Skeletal muscle satellite cell (primary cell): ENCODE data around the gene ST8SIA1.

ENCODE experiments used
- H3K27me3 ChIP-seq: 2 replicates; pipeline ENCODE4 v1.7.0; 2013; ENCODE audit warnings: low read length; ENCODE audit not compliant: control insufficient read depth, insufficient read depth
- H3K36me3 ChIP-seq: 2 replicates; pipeline ENCODE4 v1.7.0; 2013; ENCODE audit warnings: mild to moderate bottlenecking, control low read depth, low read length; ENCODE audit not compliant: insufficient read depth
- H3K4me1 ChIP-seq: 2 replicates; pipeline ENCODE4 v1.7.0; 2013; ENCODE audit warnings: low read length; ENCODE audit not compliant: control insufficient read depth, insufficient read depth
- H3K4me2 ChIP-seq: 2 replicates; pipeline ENCODE4 v1.7.0; 2013; ENCODE audit warnings: mild to moderate bottlenecking, low read length
- H3K4me3 ChIP-seq: 2 replicates; pipeline ENCODE4 v1.7.0; 2013; ENCODE audit warnings: low read length
- H3K9ac ChIP-seq: 2 replicates; pipeline ENCODE4 v1.7.0; 2013; ENCODE audit warnings: mild to moderate bottlenecking, low read depth, low read length, moderate library complexity
- H3K9me3 ChIP-seq: replicated peaks from 2 replicates; pipeline ENCODE4 v1.7.0; 2013; ENCODE audit warnings: mild to moderate bottlenecking, control low read depth, low read length

ST8SIA1 gene

GRCh38 chr12:22256041-22256441 lies 78.5 kb downstream of the ST8SIA1 start:
- H3K4me3 ChIP-seq: no peak overlapping the region

DNA sequence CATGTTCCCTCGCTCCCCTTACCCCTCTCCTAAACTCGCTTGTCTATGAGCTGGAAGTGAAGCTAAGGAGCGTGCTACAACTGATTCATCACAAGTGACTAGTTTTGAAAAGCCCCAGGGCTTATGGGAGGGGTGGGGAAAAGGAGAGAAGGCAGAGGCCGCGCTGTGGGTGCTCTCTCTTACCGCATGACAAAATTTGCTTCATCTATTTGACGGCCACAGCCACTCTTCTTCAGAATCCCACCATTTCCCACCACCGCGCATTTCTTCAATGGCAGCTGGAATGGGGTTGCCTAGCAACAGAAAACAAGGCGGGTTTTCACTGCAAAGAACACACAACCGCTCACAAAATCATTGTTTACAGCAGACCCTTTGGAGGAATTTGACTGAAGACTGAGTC lies 79.4 kb downstream of the ST8SIA1 start:
- Histone ChIP-seq H3K4me1 (no peaks in the 10 kb centered on the region), H3K9ac (no peak overlapping the region), H3K36me3 (no peaks in the 10 kb centered on the region), H3K27me3 (peaks cover 6% of the 10 kb centered on the region), H3K9me3 (no peaks in the 10 kb centered on the region), H3K4me2 (no peak overlapping the region), H3K4me3 (no peak overlapping the region)

More at GRCh38 chr12:22256041-22256441, 78.5 kb downstream of the ST8SIA1 start:
- Histone ChIP-seq H3K9me3 (no peaks in the 10 kb centered on the region), H3K36me3 (no peaks in the 10 kb centered on the region), H3K9ac (no peak overlapping the region), H3K4me2 (no peak overlapping the region), H3K4me1 (no peaks in the 10 kb centered on the region), H3K27me3 (peaks cover 6% of the 10 kb centered on the region)

- Histone ChIP-seq H3K9me3 (no peaks in the 10 kb centered on the region), H3K4me1 (no peaks in the 10 kb centered on the region), H3K9ac (no peak overlapping the region), H3K27me3 (peaks cover 6% of the 10 kb centered on the region), H3K4me3 (no peak overlapping the region), H3K36me3 (no peaks in the 10 kb centered on the region), H3K4me2 (no peak overlapping the region)
Measured at GRCh38 chr12:22254478-22254877, 80.0 kb downstream of the ST8SIA1 start.

- peaks cover 6% of the 10 kb centered on the region for H3K27me3 ChIP-seq
Measured at GRCh38 chr12:22252057-22252456, 82.5 kb downstream of the ST8SIA1 start.

GRCh38 chr12:22250762-22251161 lies 83.7 kb downstream of the ST8SIA1 start:
- no peak overlapping the region for H3K4me3 ChIP-seq
- no peak overlapping the region for H3K9ac ChIP-seq
- no peaks in the 10 kb centered on the region for H3K9me3 ChIP-seq
- H3K4me1 ChIP-seq: no peaks in the 10 kb centered on the region
- H3K27me3 ChIP-seq: peaks cover 6% of the 10 kb centered on the region
- H3K4me2 ChIP-seq: no peak overlapping the region
- H3K36me3 ChIP-seq: no peaks in the 10 kb centered on the region

More at GRCh38 chr12:22252057-22252456, 82.5 kb downstream of the ST8SIA1 start:
- Histone ChIP-seq H3K4me1 (no peaks in the 10 kb centered on the region), H3K9ac (no peak overlapping the region), H3K4me2 (no peak overlapping the region), H3K9me3 (no peaks in the 10 kb centered on the region), H3K36me3 (no peaks in the 10 kb centered on the region), H3K4me3 (no peak overlapping the region)

DNA sequence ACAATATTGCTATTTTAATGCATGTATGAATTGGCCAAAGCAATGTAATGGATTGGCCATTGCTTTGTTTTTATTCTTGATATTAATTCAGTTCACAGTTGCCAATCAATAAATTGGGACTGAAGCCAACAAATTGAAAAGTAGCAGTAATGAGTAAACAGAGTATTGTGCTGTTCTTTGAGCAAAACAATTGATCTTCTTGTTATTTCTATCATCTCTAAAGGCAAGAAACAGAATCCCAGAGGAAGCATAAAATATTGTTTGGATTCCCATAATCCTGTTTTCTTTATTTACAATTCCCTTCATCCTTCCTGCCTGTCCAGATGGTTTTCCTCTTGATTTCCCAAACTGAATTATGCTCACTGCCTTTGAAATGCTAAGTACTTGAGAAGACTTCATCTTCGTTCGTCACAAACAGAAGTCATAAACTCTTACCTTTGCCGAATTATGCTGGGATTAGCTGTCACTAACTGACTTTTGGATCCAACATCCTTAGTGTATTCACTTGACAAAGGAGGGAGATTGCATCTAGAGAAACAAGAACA lies 85.9 kb downstream of the ST8SIA1 start:
- Histone ChIP-seq H3K4me3 (no peak overlapping the region), H3K27me3 (no peaks in the 10 kb centered on the region), H3K9me3 (no peaks in the 10 kb centered on the region)

GRCh38 chr12:22248121-22248520 lies 86.4 kb downstream of the ST8SIA1 start:
- Histone ChIP-seq H3K36me3 (no peaks in the 10 kb centered on the region), H3K4me1 (no peaks in the 10 kb centered on the region), H3K4me3 (no peak overlapping the region), H3K4me2 (no peak overlapping the region), H3K9me3 (no peaks in the 10 kb centered on the region), H3K9ac (no peak overlapping the region), H3K27me3 (no peaks in the 10 kb centered on the region)

More for the DNA sequence above, 85.9 kb downstream of the ST8SIA1 start:
- Histone ChIP-seq H3K9ac (no peak overlapping the region), H3K36me3 (no peaks in the 10 kb centered on the region), H3K4me1 (no peaks in the 10 kb centered on the region), H3K4me2 (no peak overlapping the region)

- Histone ChIP-seq H3K4me1 (no peaks in the 10 kb centered on the region), H3K4me2 (no peak overlapping the region), H3K4me3 (no peak overlapping the region)
Measured at GRCh38 chr12:22246217-22246846, 88.2 kb downstream of the ST8SIA1 start.

DNA sequence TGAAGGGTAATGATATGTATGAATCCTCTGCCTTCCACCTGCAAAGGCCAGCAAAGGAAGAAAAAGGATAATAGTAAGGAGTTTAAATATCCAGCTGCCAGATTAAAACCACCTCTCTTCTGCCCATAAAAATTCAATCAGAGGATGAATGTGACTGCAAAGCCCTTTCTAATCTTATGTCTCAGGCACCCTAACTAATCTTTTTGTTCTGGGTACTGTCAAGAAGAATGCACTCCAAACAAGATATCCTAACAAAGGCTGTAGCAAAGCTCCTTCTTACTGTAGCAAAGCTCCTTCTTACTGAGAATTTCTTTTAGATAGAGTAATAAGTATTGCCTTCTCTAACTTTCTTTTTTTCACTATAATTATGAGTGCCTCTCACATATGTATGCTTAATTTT lies 91.8 kb downstream of the ST8SIA1 start:
- Histone ChIP-seq H3K4me1 (no peaks in the 10 kb centered on the region), H3K4me3 (no peak overlapping the region), H3K4me2 (no peak overlapping the region), H3K9ac (no peak overlapping the region), H3K27me3 (no peaks in the 10 kb centered on the region), H3K36me3 (no peaks in the 10 kb centered on the region), H3K9me3 (no peaks in the 10 kb centered on the region)

More at GRCh38 chr12:22246217-22246846, 88.2 kb downstream of the ST8SIA1 start:
- Histone ChIP-seq H3K9ac (no peak overlapping the region), H3K9me3 (no peaks in the 10 kb centered on the region), H3K36me3 (no peaks in the 10 kb centered on the region), H3K27me3 (no peaks in the 10 kb centered on the region)

DNA sequence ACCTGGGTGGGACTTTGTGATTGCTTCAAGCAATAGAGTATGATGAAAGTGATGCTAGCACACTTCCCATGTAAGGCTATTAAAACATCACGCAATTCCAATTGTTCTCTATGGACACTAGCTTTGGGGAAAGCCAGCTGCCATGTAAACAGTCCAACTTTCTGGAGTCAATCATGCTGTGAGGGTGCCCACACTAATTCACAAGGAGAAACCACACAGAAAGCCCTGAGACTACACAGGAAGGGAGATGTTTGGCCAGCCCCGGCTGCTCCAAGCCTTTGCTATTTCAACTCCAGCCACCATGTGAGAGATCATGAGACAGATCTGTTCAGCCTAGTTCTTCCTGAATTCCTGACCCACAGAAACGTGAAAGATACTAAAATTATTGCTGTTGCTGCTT lies 96.3 kb downstream of the ST8SIA1 start:
- no peaks in the 10 kb centered on the region for H3K36me3 ChIP-seq
- no peak overlapping the region for H3K9ac ChIP-seq
- no peaks in the 10 kb centered on the region for H3K27me3 ChIP-seq
- no peak overlapping the region for H3K4me2 ChIP-seq
- H3K4me3 ChIP-seq: no peak overlapping the region
- no peaks in the 10 kb centered on the region for H3K9me3 ChIP-seq
- peaks cover 9% of the 10 kb centered on the region for H3K4me1 ChIP-seq

GRCh38 chr12:22234561-22234960 lies 99.9 kb downstream of the ST8SIA1 start:
- Histone ChIP-seq H3K9ac (no peak overlapping the region), H3K4me3 (no peak overlapping the region), H3K4me1 (peaks cover 21% of the 10 kb centered on the region), H3K27me3 (no peaks in the 10 kb centered on the region), H3K36me3 (no peaks in the 10 kb centered on the region), H3K4me2 (no peak overlapping the region), H3K9me3 (no peaks in the 10 kb centered on the region)

DNA sequence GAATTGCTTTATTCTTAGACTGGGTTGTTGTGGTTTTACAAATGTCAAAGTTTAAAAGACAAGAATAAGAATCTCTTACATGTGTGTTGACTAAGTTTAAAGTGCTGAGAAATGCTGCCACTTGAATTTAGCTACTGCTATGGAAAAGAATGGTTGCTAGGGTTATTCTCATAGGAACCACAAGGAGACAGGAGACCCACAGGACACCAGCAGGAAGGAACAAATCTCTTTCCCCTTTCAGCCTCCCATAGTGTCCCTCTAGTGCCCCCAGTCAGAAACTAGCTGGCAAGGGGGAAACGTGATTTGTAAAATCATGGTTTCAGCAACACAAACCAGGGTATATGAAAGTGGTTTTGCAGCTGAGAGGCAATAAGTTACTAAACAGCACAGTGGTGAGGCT lies 102.7 kb downstream of the ST8SIA1 start:
- Histone ChIP-seq H3K36me3 (no peaks in the 10 kb centered on the region), H3K4me1 (peaks cover 33% of the 10 kb centered on the region), H3K9ac (no peak overlapping the region), H3K27me3 (no peaks in the 10 kb centered on the region), H3K4me2 (no peak overlapping the region), H3K9me3 (no peaks in the 10 kb centered on the region), H3K4me3 (no peak overlapping the region)
